HCT116 (cell line): Measurements from ENCODE around the gene GSC2. TPM values are rescaled to one million over a fixed set of nuclear protein-coding genes. Genes with fewer than 3 reads are reported as not detected.

Experiments
- ATAC-seq: fragments of 200-7000 bp; cut with Tn5 transposase; 2 replicates; pipeline ENCODE4 v1.9.1; 2020; ENCODE audit warnings: mild to moderate bottlenecking, moderate library complexity
- BruUV-seq: library from RNA; stranded (reverse); fragments of 400-500 nt; replicated peaks from 2 replicates; lab custom pipeline; 2021; lab: Mats Ljungman, UMichigan
- CTCF ChIA-PET: fragments of 300-600 bp; sonication (Branson Sonifier 250); formaldehyde crosslinking; loops from one replicate; lab custom pipeline; 2021; ENCODE audit warnings: antibody characterized with exemption; lab: Charles Lee
- POLR2A ChIA-PET: fragments of 300-600, 350-600 bp; sonication (Branson Sonifier 250); formaldehyde crosslinking; loops from one replicate; lab custom pipeline; 2021; ENCODE audit warnings: antibody characterized with exemption; lab: Charles Lee
- RAD21 ChIA-PET, 2 experiments: fragments of 300-600 bp; sonication (Branson Sonifier 250); formaldehyde crosslinking; loops; one replicate each; lab custom pipeline; 2023; ENCODE audit warnings: low total read pairs in 2 of 2; ENCODE audit not compliant: uncharacterized antibody in 2 of 2, unreplicated experiment in 2 of 2, low non-redundant PET in 1 of 2; lab: Charles Lee
- DNase-seq: peaks from one replicate; pipeline ENCODE4 v3.0.0-alpha.2; 2010; ENCODE audit warnings: low read depth, low spot score
- H2AFZ ChIP-seq: fragments of 200-600 bp; shearing (Covaris generic), sonication (generic); 2 replicates; pipeline ENCODE4 v1.6.1; 2017; ENCODE audit warnings: low read depth, mixed run types, mixed read lengths, antibody characterized with exemption, low read length; ENCODE audit not compliant: poor library complexity, severe bottlenecking
- H3K27ac ChIP-seq: 2 replicates; pipeline ENCODE4 v1.5.1; 2012; ENCODE audit warnings: low read depth, low read length
- H3K27me3 ChIP-seq: fragments of 200-600 bp; sonication (generic); 2 replicates; pipeline ENCODE4 v1.6.1; 2016; ENCODE audit warnings: mixed run types, low read length, mixed read lengths; ENCODE audit not compliant: insufficient read depth
- H3K36me3 ChIP-seq, 2 experiments: fragments of 200-500 bp in 1 of 2; fragments of 200-600 bp in 1 of 2; sonication (Bioruptor generic) in 1 of 2; sonication (generic) in 1 of 2; 2 replicates each; pipeline versions ENCODE4 v1.5.1 to v1.6.1; 2014 to 2016; ENCODE audit warnings: low read length in 2 of 2, inconsistent platforms in 1 of 2, mixed read lengths in 1 of 2, mixed run types in 1 of 2; ENCODE audit not compliant: insufficient read depth in 2 of 2, control insufficient read depth in 1 of 2
- H3K4me1 ChIP-seq, 2 experiments: fragments of 200-600 bp in 1 of 2; sonication (generic) in 1 of 2; 2 replicates each; pipeline versions ENCODE4 v1.5.1 to v1.6.1; 2012 to 2017; ENCODE audit warnings: low read length in 2 of 2, inconsistent platforms in 1 of 2, mild to moderate bottlenecking in 1 of 2, mixed read lengths in 1 of 2, mixed run types in 1 of 2, moderate library complexity in 1 of 2; ENCODE audit not compliant: insufficient read depth in 2 of 2, control insufficient read depth in 1 of 2
- H3K4me2 ChIP-seq: fragments of 200-600 bp; sonication (generic); 2 replicates; pipeline ENCODE4 v1.6.1; 2017; ENCODE audit warnings: mixed run types, low read length, mixed read lengths
- H3K4me3 ChIP-seq, 2 experiments: fragments of 200-600 bp in 1 of 2; sonication (generic) in 1 of 2; replicated peaks in 1 of 2; 2 replicates each; pipeline ENCODE4 v1.5.1; 2011 to 2016; ENCODE audit warnings: low read length in 2 of 2, control low read depth in 1 of 2, low read depth in 1 of 2, mild to moderate bottlenecking in 1 of 2, mixed read lengths in 1 of 2, mixed run types in 1 of 2
- H3K79me2 ChIP-seq: fragments of 200-600 bp; sonication (generic); 2 replicates; pipeline ENCODE4 v1.6.1; 2017; ENCODE audit warnings: mild to moderate bottlenecking, mixed run types, low read length, moderate library complexity, mixed read lengths; ENCODE audit not compliant: insufficient read depth
- H3K9ac ChIP-seq: fragments of 200-600 bp; sonication (generic); 2 replicates; pipeline ENCODE4 v1.6.1; 2016; ENCODE audit warnings: low read length, mixed read lengths
- H3K9me2 ChIP-seq: fragments of 200-600 bp; sonication (generic), shearing (Covaris generic); 2 replicates; pipeline ENCODE4 v1.6.1; 2017; ENCODE audit warnings: mixed run types, mild to moderate bottlenecking, moderate library complexity; ENCODE audit not compliant: insufficient read depth
- H3K9me3 ChIP-seq, 2 experiments: fragments of 200-500 bp in 1 of 2; fragments of 200-600 bp in 1 of 2; sonication (Bioruptor generic) in 1 of 2; sonication (generic) in 1 of 2; 2 replicates each; pipeline ENCODE4 v1.6.1; 2014 to 2017; ENCODE audit warnings: low read length in 2 of 2, mixed read lengths in 2 of 2, inconsistent platforms in 1 of 2, low read depth in 1 of 2, mild to moderate bottlenecking in 1 of 2, mixed run types in 1 of 2, moderate library complexity in 1 of 2; ENCODE audit not compliant: control insufficient read depth in 1 of 2, insufficient read depth in 1 of 2
- H4K20me1 ChIP-seq: fragments of 200-600 bp; sonication (generic), shearing (Covaris generic); 2 replicates; pipeline ENCODE4 v1.6.1; 2017; ENCODE audit warnings: mixed run types, mild to moderate bottlenecking, moderate library complexity; ENCODE audit not compliant: insufficient read depth
- CBX3 ChIP-seq: IDR thresholded peaks from 2 replicates; pipeline ENCODE4 v1.6.1; 2012; ENCODE audit warnings: low read depth
- EGR1 ChIP-seq: IDR thresholded peaks from 2 replicates; pipeline ENCODE4 v1.6.1; 2012; ENCODE audit warnings: low read depth
- ELF1 ChIP-seq: IDR thresholded peaks from 2 replicates; pipeline ENCODE4 v1.6.1; 2012; ENCODE audit warnings: low read depth, borderline replicate concordance
- EZH2 ChIP-seq: fragments of 200-600 bp; sonication (generic); IDR thresholded peaks from 2 replicates; pipeline ENCODE4 v1.6.1; 2017; ENCODE audit warnings: antibody characterized with exemption, mixed run types
- FOSL1 ChIP-seq: IDR thresholded peaks from 2 replicates; pipeline ENCODE4 v1.6.1; 2012; ENCODE audit warnings: low read depth
- POLR2A ChIP-seq: IDR thresholded peaks from 2 replicates; pipeline ENCODE4 v1.7.0; 2011; ENCODE audit warnings: borderline replicate concordance; ENCODE audit not compliant: insufficient read depth, insufficient read length; ENCODE audit errors: extremely low read depth
- POLR2AphosphoS5 ChIP-seq: IDR thresholded peaks from 2 replicates; pipeline ENCODE4 v1.6.1; 2011; ENCODE audit warnings: mild to moderate bottlenecking, low read depth, low read length, moderate library complexity
- RAD21 ChIP-seq: IDR thresholded peaks from 2 replicates; pipeline ENCODE4 v1.6.1; 2012; ENCODE audit warnings: low read depth, mild to moderate bottlenecking
- SIN3A ChIP-seq: IDR thresholded peaks from 2 replicates; pipeline ENCODE4 v1.6.1; 2012; ENCODE audit warnings: low read depth
- SP1 ChIP-seq: IDR thresholded peaks from 2 replicates; pipeline ENCODE4 v1.6.1; 2012; ENCODE audit warnings: low read depth
- SRF ChIP-seq: IDR thresholded peaks from 2 replicates; pipeline ENCODE4 v1.6.1; 2012; ENCODE audit warnings: low read depth
- TCF7L2 ChIP-seq: IDR thresholded peaks from 2 replicates; pipeline ENCODE4 v1.7.0; 2011; ENCODE audit warnings: borderline replicate concordance, inconsistent platforms; ENCODE audit not compliant: insufficient read depth, insufficient read length; ENCODE audit errors: extremely low read depth
- YY1 ChIP-seq: IDR thresholded peaks from 2 replicates; pipeline ENCODE4 v1.6.1; 2011; ENCODE audit warnings: low read length, low read depth, moderate library complexity, mild to moderate bottlenecking; ENCODE audit not compliant: insufficient replicate concordance; ENCODE audit errors: extremely low read depth
- ZNF274 ChIP-seq: fragments of 200-500 bp; sonication (Bioruptor generic); IDR thresholded peaks from 2 replicates; pipeline ENCODE4 v1.6.1; 2014; ENCODE audit warnings: mild to moderate bottlenecking, low read depth, low read length, inconsistent platforms
- intact Hi-C: fragments of 100-400 bp; cut with micrococcal nuclease; formaldehyde crosslinking; loops from 2 replicates; pipeline ENCODE4 v1.10.0; 2022
- total RNA-seq: library from RNA; stranded (reverse); gene quantifications from one replicate; pipeline ENCODE4 v1.2.1, GENCODE V29; 2021; ENCODE audit not compliant: unreplicated experiment
- TF ChIP-seq, protein P1 (sequence below), 3 experiments: fragments of 200-600 bp in 1 of 3; sonication (generic) in 1 of 3; IDR thresholded peaks in 2 of 3; conservative IDR thresholded peaks in 1 of 3; 2 replicates each; pipeline ENCODE4 v1.5.1; 2012 to 2017; ENCODE audit warnings: low read depth in 2 of 3, low read length in 2 of 3, antibody characterized with exemption in 1 of 3, borderline replicate concordance in 1 of 3, control low read depth in 1 of 3, mild to moderate bottlenecking in 1 of 3, mixed read lengths in 1 of 3, mixed run types in 1 of 3, moderate library complexity in 1 of 3; ENCODE audit not compliant: insufficient read depth in 1 of 3
- TF ChIP-seq, protein P2 (sequence below): IDR thresholded peaks from 2 replicates; pipeline ENCODE4 v1.6.1; 2012

Gene GSC2
- total RNA-seq, 1 experiment from 2014 or later = not detected

DNA sequence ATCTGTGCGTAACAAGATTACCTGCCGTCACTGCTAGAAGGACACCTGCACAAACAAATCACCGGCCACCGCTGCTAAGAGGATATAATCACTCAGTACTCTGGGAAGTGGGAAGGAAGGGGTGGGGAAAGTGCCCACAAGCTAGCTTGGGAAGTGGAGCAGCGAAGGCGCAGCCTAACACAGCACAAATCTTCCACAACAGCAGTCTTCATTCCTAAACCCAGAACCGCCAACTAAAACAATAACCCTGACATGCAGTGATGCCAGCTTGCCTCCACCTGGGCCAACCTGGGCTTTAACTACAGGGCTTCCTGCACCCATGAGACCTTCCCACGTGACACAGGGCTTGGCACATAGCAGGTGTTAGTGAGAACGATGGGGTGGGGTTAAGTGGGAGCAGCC is 33.0 kb downstream of the GSC2 start:
- Histone ChIP-seq H3K27ac (no peak overlapping the region), H3K4me2 (no peak overlapping the region), H3K4me3 (no peak overlapping the region), H3K4me1 (peaks cover 10 to 15% of the 10 kb centered on the region in 2 experiments), H3K9me3 (no peaks in the 10 kb centered on the region), H3K27me3 (no peaks in the 10 kb centered on the region), H4K20me1 (0 out of 2 replicates have a peak, but pooled peaks cover 3% of the 10 kb centered on the region), H3K36me3 (0 out of 4 replicates have a peak, but pooled peaks cover 0 to 4% of the 10 kb centered on the region in 2 experiments), H3K9ac (no peak overlapping the region), H3K79me2 (peaks cover 92% of the 10 kb centered on the region), H3K9me2 (no peaks in the 10 kb centered on the region), H2AFZ (no peak overlapping the region)
- CTCF ChIA-PET = no interaction called here
- DNase-seq (no peak), ATAC-seq (no peak)
- TF ChIP-seq SIN3A (no peak), RAD21 (no peak), EZH2 (no peak), EGR1 (no peak), POLR2AphosphoS5 (no peak), ZNF274 (no peak), SP1 (no peak), ELF1 (no peak), SRF (no peak), TCF7L2 (no peak), YY1 (no peak), FOSL1 (no peak), POLR2A (no peak), CBX3 (no peak)
- TF ChIP-seq, protein P1, sequence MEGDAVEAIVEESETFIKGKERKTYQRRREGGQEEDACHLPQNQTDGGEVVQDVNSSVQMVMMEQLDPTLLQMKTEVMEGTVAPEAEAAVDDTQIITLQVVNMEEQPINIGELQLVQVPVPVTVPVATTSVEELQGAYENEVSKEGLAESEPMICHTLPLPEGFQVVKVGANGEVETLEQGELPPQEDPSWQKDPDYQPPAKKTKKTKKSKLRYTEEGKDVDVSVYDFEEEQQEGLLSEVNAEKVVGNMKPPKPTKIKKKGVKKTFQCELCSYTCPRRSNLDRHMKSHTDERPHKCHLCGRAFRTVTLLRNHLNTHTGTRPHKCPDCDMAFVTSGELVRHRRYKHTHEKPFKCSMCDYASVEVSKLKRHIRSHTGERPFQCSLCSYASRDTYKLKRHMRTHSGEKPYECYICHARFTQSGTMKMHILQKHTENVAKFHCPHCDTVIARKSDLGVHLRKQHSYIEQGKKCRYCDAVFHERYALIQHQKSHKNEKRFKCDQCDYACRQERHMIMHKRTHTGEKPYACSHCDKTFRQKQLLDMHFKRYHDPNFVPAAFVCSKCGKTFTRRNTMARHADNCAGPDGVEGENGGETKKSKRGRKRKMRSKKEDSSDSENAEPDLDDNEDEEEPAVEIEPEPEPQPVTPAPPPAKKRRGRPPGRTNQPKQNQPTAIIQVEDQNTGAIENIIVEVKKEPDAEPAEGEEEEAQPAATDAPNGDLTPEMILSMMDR (IDR thresholded peaks at IDR 0.05 in 2 of 3, conservative IDR thresholded peaks at IDR 0.05 in 1 of 3; ENCODE audit: borderline replicate concordance in 1 of 3, insufficient read depth in 1 of 3, low read depth in 2 of 3, low read length in 2 of 3) = no peak
- TF ChIP-seq, protein P2, sequence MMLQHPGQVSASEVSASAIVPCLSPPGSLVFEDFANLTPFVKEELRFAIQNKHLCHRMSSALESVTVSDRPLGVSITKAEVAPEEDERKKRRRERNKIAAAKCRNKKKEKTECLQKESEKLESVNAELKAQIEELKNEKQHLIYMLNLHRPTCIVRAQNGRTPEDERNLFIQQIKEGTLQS = no peak
- POLR2A ChIA-PET = no interaction called here
- RAD21 ChIA-PET = no interaction called here
- intact Hi-C loops = no loop called here
- BruUV-seq = no TSS peak
